Skin epidermis (tissue), 12 donors: ENCODE measurements around the gene ZHX3.

Experiments used
- H3K27ac ChIP-seq, 21 experiments: fragments of 200-600 bp; sonication (generic) in 11 of 21; one replicate each; pipeline ENCODE4 v1.5.0; 2020; ENCODE audit warnings: mild to moderate bottlenecking in 3 of 21, inconsistent platforms in 2 of 21, moderate library complexity in 2 of 21
- H3K4me3 ChIP-seq, 7 experiments: fragments of 200-600 bp; sonication (generic) in 2 of 7; one replicate each; pipeline ENCODE4 v1.5.0; 2020; ENCODE audit warnings: inconsistent platforms in 2 of 7, mild to moderate bottlenecking in 2 of 7, moderate library complexity in 1 of 7

Gene ZHX3

GRCh38 chr20:41273445-41273844 lies 44.1 kb downstream of the ZHX3 start:
- H3K27ac ChIP-seq: no peak overlapping the region

GRCh38 chr20:41272339-41272738 lies 45.2 kb downstream of the ZHX3 start:
- Histone ChIP-seq H3K27ac (no peak overlapping the region), H3K4me3 (no peak overlapping the region)

More at GRCh38 chr20:41273445-41273844, 44.1 kb downstream of the ZHX3 start:
- H3K4me3 ChIP-seq: no peak overlapping the region

GRCh38 chr20:41268917-41269652 lies 48.4 kb downstream of the ZHX3 start:
- Histone ChIP-seq H3K27ac (peak overlapping the region in 1 of 21 experiments; percentile 11), H3K4me3 (no peak overlapping the region)

GRCh38 chr20:41268402-41268801 lies 49.1 kb downstream of the ZHX3 start:
- H3K4me3 ChIP-seq: no peak overlapping the region
- no peak overlapping the region for H3K27ac ChIP-seq

- no peak overlapping the region for H3K4me3 ChIP-seq
Measured at GRCh38 chr20:41265938-41266337, 51.6 kb downstream of the ZHX3 start.

GRCh38 chr20:41264819-41265218 lies 52.7 kb downstream of the ZHX3 start:
- H3K4me3 ChIP-seq: no peak overlapping the region
- H3K27ac ChIP-seq: no peak overlapping the region

More at GRCh38 chr20:41265938-41266337, 51.6 kb downstream of the ZHX3 start:
- no peak overlapping the region for H3K27ac ChIP-seq

GRCh38 chr20:41261790-41262717 lies 55.5 kb downstream of the ZHX3 start:
- Histone ChIP-seq H3K27ac (peak overlapping the region in 5 of 21 experiments; percentile 0 to 52 (median 12)), H3K4me3 (no peak overlapping the region)

- no peak overlapping the region for H3K4me3 ChIP-seq
- H3K27ac ChIP-seq: peak overlapping the region in 4 of 21 experiments; percentile 0 to 52 (median 28)
Measured at GRCh38 chr20:41261260-41261659, 56.3 kb downstream of the ZHX3 start.

- Histone ChIP-seq H3K4me3 (no peak overlapping the region), H3K27ac (peak overlapping the region in 2 of 21 experiments; percentile 7 to 45)
Measured at GRCh38 chr20:41260734-41261220, 56.8 kb downstream of the ZHX3 start.

- no peak overlapping the region for H3K4me3 ChIP-seq
- H3K27ac ChIP-seq: no peak overlapping the region
Measured at GRCh38 chr20:41259309-41259708, 58.2 kb downstream of the ZHX3 start.

GRCh38 chr20:41258474-41258873 lies 59.1 kb downstream of the ZHX3 start:
- Histone ChIP-seq H3K27ac (no peak overlapping the region), H3K4me3 (no peak overlapping the region)

GRCh38 chr20:41256516-41256915 lies 61.0 kb downstream of the ZHX3 start:
- H3K4me3 ChIP-seq: no peak overlapping the region
- H3K27ac ChIP-seq: no peak overlapping the region

GRCh38 chr20:41255655-41256054 lies 61.9 kb downstream of the ZHX3 start:
- no peak overlapping the region for H3K4me3 ChIP-seq
- no peak overlapping the region for H3K27ac ChIP-seq

- Histone ChIP-seq H3K27ac (peak overlapping the region in 20 of 21 experiments; percentile 12 to 89 (median 76)), H3K4me3 (no peak overlapping the region)
Measured at GRCh38 chr20:41249411-41250281, 67.9 kb downstream of the ZHX3 start.

- no peak overlapping the region for H3K4me3 ChIP-seq
- peak overlapping the region in 18 of 21 experiments; percentile 12 to 89 (median 72) for H3K27ac ChIP-seq
Measured at GRCh38 chr20:41248368-41249024, 69.0 kb downstream of the ZHX3 start.

- no peak overlapping the region for H3K4me3 ChIP-seq
Measured at GRCh38 chr20:41247523-41248367, 69.8 kb downstream of the ZHX3 start.

GRCh38 chr20:41245086-41245707 lies 72.3 kb downstream of the ZHX3 start:
- H3K4me3 ChIP-seq: no peak overlapping the region
- peak overlapping the region in 13 of 21 experiments; percentile 14 to 89 (median 47) for H3K27ac ChIP-seq

More at GRCh38 chr20:41247523-41248367, 69.8 kb downstream of the ZHX3 start:
- peak overlapping the region in 17 of 21 experiments; percentile 6 to 89 (median 68) for H3K27ac ChIP-seq
